Neural cell (in vitro differentiated cells): Measurements from ENCODE around the gene MED14. TPM values are rescaled to one million over a fixed set of nuclear protein-coding genes. Genes with fewer than 3 reads are reported as not detected.
"Not testable (repeated sequence)": the region's sequence is repeated elsewhere in the genome, so short reads cannot be mapped to it uniquely, and the experiment has no call there.

ENCODE experiments used
- H2AFZ ChIP-seq: fragments of 200-600, 300-800 bp; sonication (generic), shearing (Covaris generic); 2 replicates; pipeline ENCODE4 v1.6.0; 2014; ENCODE audit warnings: low read depth, mild to moderate bottlenecking, antibody characterized with exemption, low read length, moderate library complexity
- H3F3A ChIP-seq: fragments of 200-600 bp; shearing (Covaris generic); 2 replicates; pipeline ENCODE4 v1.6.1; 2016; ENCODE audit warnings: mild to moderate bottlenecking, moderate library complexity, mixed read lengths, antibody characterized with exemption, low read length; ENCODE audit not compliant: insufficient read depth, poor library complexity, severe bottlenecking
- H3K27ac ChIP-seq: fragments of 200-600, 300-800 bp; sonication (generic), shearing (Covaris generic); 2 replicates; pipeline ENCODE4 v1.5.1; 2014; ENCODE audit warnings: mild to moderate bottlenecking, low read length, moderate library complexity
- H3K27me3 ChIP-seq: fragments of 300-800, 200-600 bp; sonication (generic), shearing (Covaris generic); 2 replicates; pipeline ENCODE4 v1.6.0; 2014; ENCODE audit warnings: mild to moderate bottlenecking, low read depth, low read length, moderate library complexity; ENCODE audit not compliant: insufficient read depth
- H3K36me3 ChIP-seq: fragments of 300-800, 200-600 bp; sonication (generic), shearing (Covaris generic); 2 replicates; pipeline ENCODE4 v1.5.1; 2014; ENCODE audit warnings: mild to moderate bottlenecking, antibody characterized with exemption, low read length, moderate library complexity; ENCODE audit not compliant: insufficient read depth
- H3K4me2 ChIP-seq: fragments of 300-800, 200-600 bp; sonication (generic), shearing (Covaris generic); 2 replicates; pipeline ENCODE4 v1.6.0; 2014; ENCODE audit warnings: mild to moderate bottlenecking, low read length
- H3K4me3 ChIP-seq: fragments of 300-800, 200-600 bp; sonication (generic), shearing (Covaris generic); 2 replicates; pipeline ENCODE4 v1.5.1; 2014; ENCODE audit warnings: mild to moderate bottlenecking, low read length, moderate library complexity
- H3K79me2 ChIP-seq: fragments of 200-600 bp; shearing (Covaris generic); replicated peaks from 2 replicates; pipeline ENCODE4 v1.6.0; 2014; ENCODE audit warnings: mild to moderate bottlenecking, low read length, moderate library complexity; ENCODE audit not compliant: insufficient read depth
- H3K9ac ChIP-seq: fragments of 300-800, 200-600 bp; sonication (generic), shearing (Covaris generic); 2 replicates; pipeline ENCODE4 v1.6.1; 2016; ENCODE audit warnings: mild to moderate bottlenecking, low read length, mixed read lengths
- H3K9me2 ChIP-seq: fragments of 200-600 bp; shearing (Covaris generic); 2 replicates; pipeline ENCODE4 v1.6.1; 2016; ENCODE audit warnings: mild to moderate bottlenecking, low read length, mixed read lengths; ENCODE audit not compliant: insufficient read depth
- H3K9me3 ChIP-seq: fragments of 200-600, 300-800 bp; sonication (generic), shearing (Covaris generic); 2 replicates; pipeline ENCODE4 v1.6.1; 2016; ENCODE audit warnings: mild to moderate bottlenecking, mixed run types, low read length, moderate library complexity, mixed read lengths
- H4K20me1 ChIP-seq: fragments of 200-600 bp; shearing (Covaris generic); 2 replicates; pipeline ENCODE4 v1.6.1; 2016; ENCODE audit warnings: mild to moderate bottlenecking, mixed run types; ENCODE audit not compliant: insufficient read depth
- EP300 ChIP-seq: fragments of 450-650 bp; conservative IDR thresholded peaks from 2 replicates; pipeline ENCODE4 v1.6.1; 2014; ENCODE audit warnings: antibody characterized with exemption, mild to moderate bottlenecking, moderate library complexity; ENCODE audit not compliant: poor library complexity, severe bottlenecking
- EZH2 ChIP-seq: fragments of 200-600, 300-800 bp; shearing (Covaris generic), sonication (generic); IDR thresholded peaks from 2 replicates; pipeline ENCODE4 v1.6.1; 2014; ENCODE audit warnings: antibody characterized with exemption, low read length, borderline replicate concordance, mild to moderate bottlenecking; ENCODE audit not compliant: insufficient read depth, poor library complexity, severe bottlenecking
- MXI1 ChIP-seq: fragments of 450-650 bp; conservative IDR thresholded peaks from 2 replicates; pipeline ENCODE4 v1.6.1; 2014; ENCODE audit warnings: antibody characterized with exemption, mild to moderate bottlenecking; ENCODE audit not compliant: poor library complexity, severe bottlenecking
- POLR2AphosphoS5 ChIP-seq: IDR thresholded peaks from 2 replicates; pipeline ENCODE4 v1.6.1; 2012
- RAD21 ChIP-seq: fragments of 450-650 bp; conservative IDR thresholded peaks from 2 replicates; pipeline ENCODE4 v1.6.1; 2014; ENCODE audit warnings: antibody characterized with exemption, mild to moderate bottlenecking, moderate library complexity
- SMC3 ChIP-seq: fragments of 450-650 bp; conservative IDR thresholded peaks from 2 replicates; pipeline ENCODE4 v1.6.1; 2014; ENCODE audit warnings: antibody characterized with exemption, mild to moderate bottlenecking, moderate library complexity; ENCODE audit not compliant: poor library complexity
- TAF1 ChIP-seq: IDR thresholded peaks from 2 replicates; pipeline ENCODE4 v1.6.1; 2012; ENCODE audit warnings: low read depth
- polyA plus RNA-seq: library from polyadenylated mRNA; depleted of rRNA; stranded (reverse); fragments of >200 nt; gene quantifications from 2 replicates; pipeline ENCODE4 v1.2.3, GENCODE V29; 2014
- TF ChIP-seq, protein P1 (sequence below): fragments of 450-650 bp; IDR thresholded peaks from 2 replicates; pipeline ENCODE4 v1.5.1; 2014; ENCODE audit warnings: antibody characterized with exemption, mild to moderate bottlenecking, moderate library complexity; ENCODE audit not compliant: poor library complexity, severe bottlenecking
- TF ChIP-seq, protein P2 (sequence below): IDR thresholded peaks from 2 replicates; pipeline ENCODE4 v1.6.1; 2012; ENCODE audit warnings: borderline replicate concordance

The MED14 gene
- polyA plus RNA-seq, 1 donor from 2014 or later, result 22.4 TPM

DNA sequence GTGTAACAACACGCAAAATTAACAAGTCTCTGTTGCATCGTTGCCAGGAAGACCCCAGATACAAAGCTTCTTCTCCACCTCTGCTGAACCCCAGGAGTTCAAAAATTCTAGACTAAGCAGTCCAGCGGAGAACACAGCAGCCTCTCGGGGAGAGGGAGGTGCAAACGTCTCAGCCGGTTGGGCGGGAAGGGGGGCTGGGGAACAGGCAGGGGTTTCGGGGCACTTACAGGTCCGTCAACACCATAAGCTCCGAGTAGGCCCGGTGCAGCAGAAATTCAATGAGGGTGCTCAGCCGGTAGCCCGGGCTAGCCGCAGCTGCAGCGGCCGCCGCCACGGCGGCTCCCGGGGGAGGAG is 394 bp downstream of the MED14 start:
- TF ChIP-seq EP300, result no peak
- no peak for TF ChIP-seq MXI1
- TF ChIP-seq, protein P1, sequence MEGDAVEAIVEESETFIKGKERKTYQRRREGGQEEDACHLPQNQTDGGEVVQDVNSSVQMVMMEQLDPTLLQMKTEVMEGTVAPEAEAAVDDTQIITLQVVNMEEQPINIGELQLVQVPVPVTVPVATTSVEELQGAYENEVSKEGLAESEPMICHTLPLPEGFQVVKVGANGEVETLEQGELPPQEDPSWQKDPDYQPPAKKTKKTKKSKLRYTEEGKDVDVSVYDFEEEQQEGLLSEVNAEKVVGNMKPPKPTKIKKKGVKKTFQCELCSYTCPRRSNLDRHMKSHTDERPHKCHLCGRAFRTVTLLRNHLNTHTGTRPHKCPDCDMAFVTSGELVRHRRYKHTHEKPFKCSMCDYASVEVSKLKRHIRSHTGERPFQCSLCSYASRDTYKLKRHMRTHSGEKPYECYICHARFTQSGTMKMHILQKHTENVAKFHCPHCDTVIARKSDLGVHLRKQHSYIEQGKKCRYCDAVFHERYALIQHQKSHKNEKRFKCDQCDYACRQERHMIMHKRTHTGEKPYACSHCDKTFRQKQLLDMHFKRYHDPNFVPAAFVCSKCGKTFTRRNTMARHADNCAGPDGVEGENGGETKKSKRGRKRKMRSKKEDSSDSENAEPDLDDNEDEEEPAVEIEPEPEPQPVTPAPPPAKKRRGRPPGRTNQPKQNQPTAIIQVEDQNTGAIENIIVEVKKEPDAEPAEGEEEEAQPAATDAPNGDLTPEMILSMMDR, result no peak
- no peak for TF ChIP-seq SMC3
- TF ChIP-seq POLR2AphosphoS5, result no peak
- TF ChIP-seq EZH2, result no peak
- TF ChIP-seq RAD21, result no peak
- TF ChIP-seq, protein P2, sequence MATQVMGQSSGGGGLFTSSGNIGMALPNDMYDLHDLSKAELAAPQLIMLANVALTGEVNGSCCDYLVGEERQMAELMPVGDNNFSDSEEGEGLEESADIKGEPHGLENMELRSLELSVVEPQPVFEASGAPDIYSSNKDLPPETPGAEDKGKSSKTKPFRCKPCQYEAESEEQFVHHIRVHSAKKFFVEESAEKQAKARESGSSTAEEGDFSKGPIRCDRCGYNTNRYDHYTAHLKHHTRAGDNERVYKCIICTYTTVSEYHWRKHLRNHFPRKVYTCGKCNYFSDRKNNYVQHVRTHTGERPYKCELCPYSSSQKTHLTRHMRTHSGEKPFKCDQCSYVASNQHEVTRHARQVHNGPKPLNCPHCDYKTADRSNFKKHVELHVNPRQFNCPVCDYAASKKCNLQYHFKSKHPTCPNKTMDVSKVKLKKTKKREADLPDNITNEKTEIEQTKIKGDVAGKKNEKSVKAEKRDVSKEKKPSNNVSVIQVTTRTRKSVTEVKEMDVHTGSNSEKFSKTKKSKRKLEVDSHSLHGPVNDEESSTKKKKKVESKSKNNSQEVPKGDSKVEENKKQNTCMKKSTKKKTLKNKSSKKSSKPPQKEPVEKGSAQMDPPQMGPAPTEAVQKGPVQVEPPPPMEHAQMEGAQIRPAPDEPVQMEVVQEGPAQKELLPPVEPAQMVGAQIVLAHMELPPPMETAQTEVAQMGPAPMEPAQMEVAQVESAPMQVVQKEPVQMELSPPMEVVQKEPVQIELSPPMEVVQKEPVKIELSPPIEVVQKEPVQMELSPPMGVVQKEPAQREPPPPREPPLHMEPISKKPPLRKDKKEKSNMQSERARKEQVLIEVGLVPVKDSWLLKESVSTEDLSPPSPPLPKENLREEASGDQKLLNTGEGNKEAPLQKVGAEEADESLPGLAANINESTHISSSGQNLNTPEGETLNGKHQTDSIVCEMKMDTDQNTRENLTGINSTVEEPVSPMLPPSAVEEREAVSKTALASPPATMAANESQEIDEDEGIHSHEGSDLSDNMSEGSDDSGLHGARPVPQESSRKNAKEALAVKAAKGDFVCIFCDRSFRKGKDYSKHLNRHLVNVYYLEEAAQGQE, result no peak
- no peak for TF ChIP-seq TAF1
- Histone ChIP-seq H3K9ac (peak overlapping the region; percentile 76), H3K4me3 (peak overlapping the region; percentile 72), H3F3A (no peaks in the 10 kb centered on the region), H3K4me2 (peak overlapping the region; percentile 73), H3K27ac (peak overlapping the region; percentile 90), H3K9me3 (no peaks in the 10 kb centered on the region), H2AFZ (no peak overlapping the region), H4K20me1 (no peaks in the 10 kb centered on the region), H3K36me3 (no peaks in the 10 kb centered on the region), H3K27me3 (no peaks in the 10 kb centered on the region), H3K9me2 (no peaks in the 10 kb centered on the region), H3K79me2 (peaks cover 32% of the 10 kb centered on the region)

DNA sequence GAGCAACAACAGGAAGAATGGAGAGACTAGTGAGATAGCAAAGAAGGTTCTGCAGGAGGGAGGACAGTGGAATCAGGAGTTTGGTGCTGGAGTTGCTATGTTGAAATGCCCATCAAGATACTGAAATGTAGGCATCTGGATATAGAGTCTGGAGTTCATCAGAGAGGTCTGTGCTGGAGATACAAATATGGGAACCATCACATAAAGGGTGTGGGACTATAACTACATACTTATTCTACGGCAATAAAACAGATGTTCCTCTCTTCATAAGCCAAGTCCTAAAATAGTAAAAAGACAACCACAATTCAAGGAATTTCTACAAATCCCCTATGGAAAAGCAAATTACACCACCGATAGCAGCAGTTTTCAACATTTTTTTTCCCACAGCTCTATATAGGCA is 1.6 kb downstream of the MED14 start:
- no peaks in the 10 kb centered on the region for H3F3A ChIP-seq
- H3K9ac ChIP-seq, result no peak overlapping the region
- peak overlapping the region; percentile 14 for H3K4me2 ChIP-seq
- no peaks in the 10 kb centered on the region for H4K20me1 ChIP-seq
- H3K36me3 ChIP-seq, result no peaks in the 10 kb centered on the region
- H3K27me3 ChIP-seq, result no peaks in the 10 kb centered on the region
- no peaks in the 10 kb centered on the region for H3K9me3 ChIP-seq
- H3K79me2 ChIP-seq, result peaks cover 37% of the 10 kb centered on the region
- no peaks in the 10 kb centered on the region for H3K9me2 ChIP-seq
- H2AFZ ChIP-seq, result no peak overlapping the region
- TF ChIP-seq TAF1, result no peak
- no peak for TF ChIP-seq POLR2AphosphoS5
- TF ChIP-seq EZH2, result no peak
- no peak overlapping the region for H3K27ac ChIP-seq
- peak overlapping the region; percentile 72 for H3K4me3 ChIP-seq

DNA sequence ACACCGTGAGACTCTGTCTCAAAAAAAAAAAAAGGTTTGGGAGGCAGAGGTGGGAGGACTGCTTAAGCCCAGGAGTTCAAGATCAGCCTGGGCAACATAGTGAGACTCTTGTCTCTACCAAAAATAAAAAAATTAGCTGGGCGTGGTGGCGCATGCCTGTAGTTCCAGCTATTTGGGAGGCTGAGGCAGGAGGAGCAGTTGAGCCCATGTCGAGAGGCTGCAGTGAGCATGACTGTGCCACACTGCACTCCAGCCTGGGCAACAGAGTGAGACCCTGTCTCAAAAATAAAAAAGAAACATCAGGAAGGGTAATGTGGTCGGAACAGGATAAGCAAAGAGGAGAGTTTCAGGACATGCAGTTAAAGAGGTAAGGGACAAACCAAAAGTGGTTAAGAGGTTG is 2.8 kb downstream of the MED14 start:
- not testable (repeated sequence) for H2AFZ ChIP-seq, H3K9ac ChIP-seq, H3K9me2 ChIP-seq, H3K9me3 ChIP-seq, H3K36me3 ChIP-seq, H3K4me2 ChIP-seq, H3K27me3 ChIP-seq, H4K20me1 ChIP-seq, H3K4me3 ChIP-seq, H3F3A ChIP-seq, H3K27ac ChIP-seq
- H3K79me2 ChIP-seq, result peaks cover 37% of the 10 kb centered on the region
